Stimulated activated CD4-positive, alpha-beta T cell treated with anti-CD3 and anti-CD28 coated beads, Interleukin-4, amount 100 ng/mL, for 4 hours (primary cell): Measurements from ENCODE around the gene CROT.
A peak's percentile ranks its signal among the peaks of the same experiment; 100 is the strongest.

Source experiments
- DNase-seq, 2 experiments: peaks; one replicate each; pipeline ENCODE4 v3.0.0-alpha.2; 2020

CROT gene

DNA sequence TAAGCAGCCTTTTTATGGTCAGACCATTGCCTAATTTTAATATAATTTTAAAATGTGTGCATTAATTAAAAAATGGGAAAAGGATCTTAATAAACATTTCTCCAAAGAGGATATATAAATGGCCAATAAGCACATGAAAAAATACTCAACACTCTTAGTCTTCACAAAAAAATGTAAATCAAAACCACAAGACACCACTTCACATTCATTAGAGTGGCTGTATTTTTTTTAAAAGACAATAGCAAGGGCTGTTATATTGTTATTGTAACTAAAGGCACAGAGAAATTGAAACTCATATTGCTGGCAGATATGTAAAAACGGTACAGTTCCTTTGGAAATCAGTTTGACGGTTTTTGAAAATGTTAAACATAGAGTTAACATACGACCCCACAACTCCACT, 3.2 kb upstream of the CROT start:
- DNase-seq: no peak

DNA sequence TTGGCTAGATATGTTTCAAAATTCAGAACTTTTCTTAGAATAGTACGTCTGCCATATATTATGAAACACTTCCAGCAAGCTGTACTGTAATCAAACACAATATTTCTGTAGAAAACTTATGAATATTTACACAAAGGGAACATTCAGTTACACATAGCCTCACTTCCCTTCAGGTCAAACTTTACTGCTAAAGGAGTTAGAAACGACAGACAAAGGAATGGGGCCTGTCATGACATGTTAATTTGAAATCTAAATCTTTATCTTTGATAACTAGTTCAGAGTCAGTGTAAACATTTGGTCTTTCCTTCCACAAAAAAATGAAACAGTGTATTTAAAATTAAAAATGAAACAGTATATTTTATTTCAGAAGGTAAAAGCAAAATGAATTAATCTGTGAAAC, 1.0 kb upstream of the CROT start:
- DNase-seq: no peak

DNA sequence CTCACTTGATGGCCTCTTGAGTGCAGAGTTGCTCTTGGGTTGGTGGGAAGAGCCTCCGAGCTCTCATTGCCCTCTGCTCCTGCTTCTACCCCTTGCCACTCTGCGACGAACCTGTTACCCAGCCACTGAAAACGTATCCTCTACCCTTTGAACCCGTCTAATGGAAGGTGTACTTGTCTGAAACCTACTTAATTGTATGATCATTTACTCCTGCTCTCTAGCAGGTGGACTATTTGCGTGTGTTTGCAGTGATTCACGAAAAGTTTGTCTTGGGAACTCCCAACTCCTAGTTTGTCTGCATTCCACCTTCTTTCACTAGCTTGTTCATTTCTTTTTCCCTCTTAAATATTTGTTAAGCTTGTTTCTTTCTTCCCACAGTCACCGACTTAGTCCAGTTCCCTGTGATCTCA, 503 bp downstream of the CROT start:
- DNase-seq: no peak

DNA sequence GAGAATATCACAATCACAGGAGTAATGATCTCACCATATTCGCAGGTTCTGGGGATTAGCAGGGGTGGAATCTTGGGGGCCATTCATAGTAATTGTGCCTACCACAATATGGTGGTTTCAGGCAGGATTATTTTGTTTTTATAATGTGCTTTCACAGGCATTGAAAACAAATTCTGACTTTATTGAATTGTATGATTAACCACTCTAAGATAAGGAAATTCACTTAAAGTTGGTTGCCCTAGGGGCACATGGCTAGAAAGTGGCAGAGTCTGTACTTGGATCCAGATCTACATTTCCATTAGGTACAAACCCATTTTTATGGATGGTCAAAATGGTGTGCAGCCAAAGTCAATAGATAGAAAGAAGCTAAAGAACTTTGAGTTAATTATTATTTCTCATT, 1.7 kb downstream of the CROT start:
- no peak for DNase-seq

DNA sequence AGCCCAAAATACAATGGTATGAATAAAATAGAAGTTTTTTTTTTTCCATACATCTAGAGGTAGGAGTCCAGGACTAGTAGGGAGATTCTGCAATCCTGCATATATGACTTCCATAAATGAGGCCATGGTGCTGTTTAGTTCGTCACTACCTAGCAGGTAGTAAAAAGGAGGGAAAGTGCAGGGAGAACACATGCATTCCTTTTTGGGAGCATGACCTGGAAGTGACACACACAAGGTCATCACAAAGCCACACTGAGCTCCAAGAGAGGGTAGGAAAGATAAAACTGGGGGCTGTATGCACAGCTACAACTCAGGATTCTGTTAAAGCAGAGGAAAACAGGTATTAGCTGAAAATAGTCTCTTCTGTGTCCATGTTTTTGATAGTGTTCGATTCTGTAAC, 2.2 kb downstream of the CROT start:
- DNase-seq: no peak

DNA sequence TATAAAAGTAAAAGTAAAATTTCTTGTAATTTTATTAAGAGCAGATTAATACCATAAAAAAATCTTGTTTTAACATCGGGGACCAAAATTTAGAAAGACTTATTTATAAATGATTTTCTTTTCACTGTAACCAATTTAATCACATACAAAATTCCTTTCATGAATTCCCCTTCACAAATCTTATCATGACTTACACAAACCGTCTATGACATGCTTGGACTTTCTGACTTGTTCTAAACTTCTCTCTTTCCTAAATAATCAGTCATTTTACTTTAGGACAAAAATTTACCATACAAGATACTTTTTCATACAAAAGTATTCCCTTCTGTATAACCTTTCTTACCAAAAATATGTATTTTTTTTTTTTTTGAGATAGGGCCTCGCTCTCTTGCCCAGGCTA, 9.3 kb downstream of the CROT start:
- DNase-seq: no peak

DNA sequence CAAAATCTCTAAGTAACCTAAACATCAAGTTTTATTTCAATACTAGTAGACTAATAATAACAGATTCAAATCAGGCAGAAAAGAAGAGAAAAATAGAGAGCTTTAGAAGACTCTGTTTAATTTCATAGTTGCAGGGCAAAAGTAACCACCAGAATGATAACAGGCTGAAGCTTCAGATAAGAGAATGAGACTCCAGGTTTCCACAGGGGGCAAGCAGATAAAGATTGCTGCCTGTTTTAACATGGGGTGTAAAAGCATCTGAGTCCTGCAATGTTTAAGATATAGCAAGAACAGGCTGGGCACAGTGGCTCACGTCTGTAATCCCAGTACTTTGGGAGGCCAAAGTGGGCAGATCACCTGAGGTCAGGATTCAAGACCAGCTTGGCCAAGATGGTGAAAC, 11.0 kb downstream of the CROT start:
- no peak for DNase-seq

DNA sequence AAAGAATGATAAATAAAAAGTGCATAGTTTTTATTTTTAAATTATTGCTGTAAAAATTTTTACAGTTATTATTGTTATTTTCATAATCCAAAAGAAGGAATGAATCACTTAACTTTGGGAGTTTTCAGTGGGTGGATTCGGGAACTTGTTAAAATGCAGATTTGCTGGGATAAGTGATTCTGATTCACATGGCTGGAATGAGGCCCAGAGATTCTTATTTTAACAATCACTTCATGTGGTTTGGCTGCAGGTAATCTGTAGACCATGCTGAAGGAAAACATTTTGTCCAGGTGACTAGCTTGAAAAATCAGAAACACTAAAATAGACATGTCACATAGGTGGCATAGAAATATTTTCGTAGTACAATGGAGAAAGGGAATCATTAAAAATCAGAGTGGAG, 13.9 kb downstream of the CROT start:
- no peak for DNase-seq

DNA sequence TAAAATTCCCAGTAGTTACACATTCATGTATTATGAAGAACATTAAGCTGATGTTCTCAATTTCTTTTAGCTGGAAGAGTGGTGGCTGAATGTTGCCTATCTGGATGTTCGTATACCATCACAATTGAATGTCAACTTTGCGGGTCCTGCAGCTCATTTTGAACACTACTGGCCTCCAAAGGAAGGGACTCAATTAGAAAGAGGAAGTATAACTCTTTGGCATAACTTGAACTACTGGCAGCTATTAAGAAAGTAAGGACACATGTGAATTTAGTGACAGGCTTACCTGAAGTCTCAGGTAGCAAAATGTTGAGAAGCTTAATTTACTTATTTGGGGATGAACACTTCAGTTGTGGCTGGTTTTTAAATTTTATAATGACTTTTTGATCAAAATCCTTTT, 15.9 kb downstream of the CROT start:
- DNase-seq: no peak

DNA sequence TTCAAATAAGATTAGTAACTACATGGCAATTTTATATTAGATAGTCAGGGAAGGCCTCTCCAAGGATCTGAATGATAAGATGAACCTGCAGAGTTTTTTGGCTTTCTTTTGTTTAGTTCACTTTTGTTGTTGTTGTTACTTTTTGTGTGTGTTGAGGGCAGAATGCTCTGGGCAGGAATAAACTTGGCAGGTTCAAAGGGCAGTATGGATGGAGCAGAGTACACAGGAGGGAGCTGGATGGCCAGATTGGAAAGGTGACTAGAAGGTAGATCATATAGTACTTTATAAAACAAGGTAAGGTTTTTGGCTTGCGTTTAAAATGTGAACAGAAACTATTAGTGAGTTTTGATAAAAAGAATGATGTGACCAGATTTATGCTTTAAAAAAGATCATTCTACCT, 17.9 kb downstream of the CROT start:
- no peak for DNase-seq

DNA sequence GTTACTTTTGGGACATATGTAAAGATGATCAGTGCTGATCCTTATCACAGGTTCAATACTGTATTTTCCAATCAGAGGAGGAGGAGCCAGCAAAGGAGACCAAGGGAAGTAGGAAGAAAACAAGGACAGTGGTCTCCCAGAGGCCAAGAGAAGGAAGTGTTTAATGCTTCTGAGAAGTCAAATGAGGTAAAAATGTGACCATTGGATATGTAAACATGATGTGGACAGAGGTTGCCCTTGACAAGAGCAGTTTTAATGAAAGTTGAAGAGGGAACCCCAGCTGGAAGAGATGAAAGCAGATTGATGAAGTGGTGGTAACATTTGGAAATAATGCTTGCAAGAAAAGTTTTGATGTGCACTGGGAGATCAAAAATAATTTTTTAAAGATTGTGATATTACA, 18.8 kb downstream of the CROT start:
- DNase-seq: no peak

DNA sequence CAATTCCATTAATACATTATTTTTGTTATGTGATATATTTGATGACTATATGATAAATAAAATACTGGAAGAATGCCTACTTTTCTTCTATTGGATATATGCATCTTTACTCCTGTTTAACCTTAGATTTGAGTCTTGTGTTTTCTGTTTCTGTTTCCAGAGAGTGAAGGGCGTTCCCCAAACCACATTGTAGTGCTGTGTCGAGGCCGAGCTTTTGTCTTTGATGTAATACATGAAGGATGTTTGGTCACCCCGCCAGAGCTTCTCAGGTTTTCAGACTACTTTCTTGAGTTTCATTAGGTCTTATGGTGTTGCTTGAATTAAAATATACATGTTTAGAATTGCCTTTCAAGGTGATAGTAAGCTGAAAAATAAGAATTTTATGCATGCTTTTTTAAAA, 23.8 kb downstream of the CROT start:
- peak in 1 of 2 experiments; percentile 2 for DNase-seq

DNA sequence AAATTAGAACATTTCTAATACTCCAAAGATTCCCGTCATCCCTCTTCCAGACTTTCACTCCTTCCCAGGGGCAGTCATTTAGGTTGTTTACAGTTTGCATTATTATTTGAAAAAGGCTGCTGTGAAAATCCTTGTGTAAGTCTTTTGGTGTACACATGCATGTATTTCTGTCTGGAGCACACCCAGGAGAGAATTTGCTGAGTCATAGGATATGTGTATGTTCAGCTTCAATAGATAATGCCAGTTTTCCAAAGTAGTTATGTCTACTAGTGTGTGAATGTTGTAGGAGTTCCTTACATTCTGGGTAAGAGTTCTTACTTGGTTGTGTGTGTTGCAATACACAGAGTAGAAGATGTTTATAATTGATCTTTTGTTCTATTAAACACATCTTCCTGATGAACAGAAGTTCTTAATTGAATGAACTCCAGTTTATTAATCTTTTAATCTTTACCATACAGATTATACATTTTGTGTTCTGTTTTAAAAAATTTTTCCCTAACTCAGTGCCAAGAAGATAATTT, 25.3 kb downstream of the CROT start:
- no peak for DNase-seq

DNA sequence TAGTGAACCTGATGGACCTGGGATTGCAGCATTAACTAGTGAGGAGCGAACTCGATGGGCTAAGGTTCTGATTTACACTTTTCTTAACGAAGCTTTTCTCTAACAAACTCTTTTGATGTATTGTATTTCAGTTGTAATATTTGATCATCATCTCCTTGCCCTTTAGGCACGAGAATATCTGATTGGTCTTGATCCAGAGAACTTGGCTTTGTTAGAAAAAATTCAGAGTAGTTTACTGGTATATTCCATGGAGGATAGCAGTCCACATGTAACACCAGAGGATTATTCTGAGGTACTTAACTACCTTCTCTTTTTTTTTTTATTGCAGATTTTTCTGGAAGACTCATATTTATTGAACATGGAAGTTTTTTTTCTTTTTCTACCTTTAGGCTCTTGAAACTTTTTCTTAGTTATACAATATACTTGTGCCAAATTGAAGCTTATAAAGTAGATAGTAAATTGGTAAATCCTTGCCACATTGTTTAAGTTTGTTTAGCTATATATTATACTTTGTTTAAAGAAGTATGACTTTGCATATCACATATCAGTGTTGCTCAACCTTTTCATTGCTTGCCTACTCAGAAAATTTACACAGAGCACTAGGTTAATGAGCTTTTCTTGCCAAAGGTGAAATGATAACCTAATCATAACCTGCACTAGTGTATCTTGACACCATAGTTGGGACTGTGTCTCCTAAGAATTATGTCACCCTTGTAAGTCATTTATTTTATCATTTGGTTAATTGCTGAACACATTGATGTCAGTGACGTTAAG, 30.4 kb downstream of the CROT start:
- no peak for DNase-seq

DNA sequence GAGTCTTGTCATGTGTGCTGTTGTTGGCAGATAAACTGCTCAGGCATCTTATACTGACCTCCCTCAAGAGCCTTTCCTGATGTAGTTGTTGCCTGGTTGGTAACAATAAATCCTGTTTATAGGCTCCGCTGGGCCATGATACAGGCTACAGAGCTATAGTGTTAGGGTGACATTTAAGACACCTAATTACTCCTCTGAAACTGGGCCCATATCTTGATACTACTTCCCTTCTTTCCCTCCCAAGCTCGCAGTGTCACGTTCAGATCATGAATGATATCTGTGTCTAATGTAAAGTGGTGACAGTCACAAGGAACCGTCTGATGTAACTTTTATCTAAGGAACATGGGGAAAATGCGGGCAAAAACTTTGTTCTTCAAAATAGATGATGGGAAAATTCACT, 35.4 kb downstream of the CROT start:
- no peak for DNase-seq

DNA sequence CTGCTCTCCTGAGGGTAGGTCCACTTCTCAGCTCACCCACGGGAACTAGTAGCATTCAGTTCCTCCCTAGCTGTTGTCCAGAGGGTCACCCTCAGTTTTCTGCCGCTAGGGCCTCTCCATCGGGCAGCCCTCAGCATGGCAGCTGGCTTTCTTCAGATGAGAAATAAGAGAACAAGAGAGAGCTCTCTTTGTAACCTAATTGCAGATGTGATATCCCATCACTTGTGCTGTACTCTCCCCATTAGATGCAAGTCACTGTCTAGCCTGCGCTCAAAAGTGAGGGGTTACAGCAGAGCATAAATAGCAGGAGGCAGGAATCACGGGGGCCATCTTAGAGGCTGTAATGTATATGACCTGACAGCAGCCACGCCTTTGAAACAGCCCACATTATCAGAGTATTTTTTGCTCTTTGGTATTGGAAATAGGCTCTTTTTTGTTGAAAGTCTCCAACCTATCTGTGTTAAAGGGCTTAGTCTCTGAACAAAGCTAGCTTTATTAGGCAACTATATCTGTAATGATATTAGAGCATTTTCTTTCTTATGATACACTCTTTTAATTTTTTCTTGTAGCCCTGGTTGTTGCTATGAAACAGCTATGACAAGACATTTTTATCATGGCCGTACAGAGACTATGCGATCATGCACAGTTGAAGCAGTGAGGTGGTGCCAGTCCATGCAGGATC, 45.7 kb downstream of the CROT start:
- no peak for DNase-seq

DNA sequence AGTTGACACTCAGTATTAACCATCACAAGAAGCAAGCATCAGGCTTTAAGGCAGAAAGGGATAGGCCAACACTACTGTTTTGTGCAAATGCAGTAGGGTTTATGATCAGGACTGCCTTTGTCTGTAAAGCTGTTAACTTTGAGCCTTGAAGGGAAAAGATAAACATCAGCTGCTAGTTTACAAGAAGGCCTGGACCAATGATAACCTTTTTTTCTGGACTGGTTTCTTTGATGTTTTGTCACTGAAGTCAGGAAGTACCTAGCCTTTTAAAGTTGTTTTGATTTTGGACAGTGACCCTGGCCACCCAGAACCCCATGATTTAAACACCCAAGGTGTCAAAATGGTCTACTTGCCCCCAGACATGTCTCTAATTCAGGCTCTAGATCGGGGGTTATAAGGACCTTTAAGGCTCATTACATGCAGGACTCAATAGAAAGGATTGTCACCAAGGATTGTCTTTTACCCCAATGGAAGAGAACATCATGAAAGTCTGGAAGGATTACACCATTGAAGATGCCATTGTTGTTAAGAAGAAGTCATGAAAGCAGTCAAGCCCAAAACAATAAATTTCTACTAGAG, 50.1 kb downstream of the CROT start:
- DNase-seq: no peak

DNA sequence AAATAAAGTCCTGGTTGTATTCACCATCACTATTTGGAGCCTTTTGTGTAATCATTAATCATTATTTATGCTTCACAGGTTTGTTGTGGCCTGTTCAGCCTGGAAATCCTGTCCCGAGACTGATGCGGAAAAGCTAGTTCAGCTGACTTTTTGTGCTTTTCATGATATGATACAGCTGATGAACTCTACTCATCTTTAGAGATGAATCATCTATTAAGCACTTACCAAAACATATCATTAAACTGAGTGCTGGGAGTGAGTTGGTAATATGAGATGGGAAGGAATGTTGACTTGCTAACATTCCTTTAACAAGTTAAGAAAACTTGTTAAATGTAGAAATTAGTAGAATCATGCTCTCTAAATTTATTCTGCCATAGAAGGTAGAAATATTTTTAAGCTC, 53.0 kb downstream of the CROT start:
- no peak for DNase-seq

DNA sequence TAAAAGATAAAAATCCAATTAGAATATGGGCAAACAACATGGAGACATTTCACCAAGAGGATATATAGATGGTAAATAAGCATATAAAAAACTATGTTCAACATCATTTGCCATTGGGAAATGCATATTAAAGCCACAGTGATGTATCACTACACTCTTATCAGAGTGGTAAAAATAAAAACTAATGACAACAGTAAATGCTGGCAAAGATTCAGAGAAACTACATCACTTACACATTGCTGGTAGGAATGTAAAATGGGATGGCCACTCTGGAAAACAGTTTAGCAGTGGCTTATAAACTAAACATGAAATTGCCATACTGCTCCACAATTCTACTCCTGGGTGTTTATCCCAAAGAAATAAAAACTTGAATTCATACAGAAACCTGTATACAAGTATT, 59.2 kb downstream of the CROT start:
- no peak for DNase-seq

DNA sequence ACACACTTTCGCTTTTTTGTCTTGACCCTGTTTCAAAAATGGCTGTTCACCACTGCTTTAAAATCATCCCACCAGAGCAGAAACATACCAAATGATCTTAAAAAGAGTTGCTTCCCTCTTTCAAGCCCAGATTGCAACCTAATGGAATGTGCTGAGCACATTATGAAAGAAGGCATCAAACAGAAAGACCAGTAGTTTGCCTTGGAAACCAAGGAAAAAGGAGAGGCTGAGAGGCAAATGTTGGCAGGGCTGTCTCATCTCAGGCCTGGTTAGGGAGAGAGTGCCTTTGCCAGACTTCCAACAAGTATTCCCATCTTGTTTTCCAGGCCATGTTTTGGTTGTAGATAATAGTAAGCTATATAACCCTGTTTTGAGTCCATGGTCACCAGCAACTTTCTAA, 65.7 kb downstream of the CROT start:
- DNase-seq: no peak

DNA sequence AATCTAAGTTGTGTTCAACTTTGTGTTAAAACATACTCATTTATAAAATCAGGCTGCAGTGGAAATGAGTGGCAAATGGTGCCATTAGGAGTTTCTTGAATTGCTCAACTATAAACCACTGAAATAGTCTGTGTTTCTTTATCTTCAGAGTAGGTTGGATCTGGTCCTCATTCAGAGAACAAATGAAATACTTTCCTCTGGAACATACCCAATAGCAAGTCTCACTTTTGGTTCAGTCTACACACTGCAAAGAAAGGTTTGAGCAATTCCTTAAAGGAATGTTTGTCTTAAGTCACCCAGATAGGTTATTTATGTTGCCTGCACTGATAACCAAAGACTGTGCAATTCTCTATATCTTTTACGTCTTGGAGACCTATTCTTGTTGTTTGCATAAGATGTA, 67.6 kb downstream of the CROT start:
- DNase-seq: no peak

DNA sequence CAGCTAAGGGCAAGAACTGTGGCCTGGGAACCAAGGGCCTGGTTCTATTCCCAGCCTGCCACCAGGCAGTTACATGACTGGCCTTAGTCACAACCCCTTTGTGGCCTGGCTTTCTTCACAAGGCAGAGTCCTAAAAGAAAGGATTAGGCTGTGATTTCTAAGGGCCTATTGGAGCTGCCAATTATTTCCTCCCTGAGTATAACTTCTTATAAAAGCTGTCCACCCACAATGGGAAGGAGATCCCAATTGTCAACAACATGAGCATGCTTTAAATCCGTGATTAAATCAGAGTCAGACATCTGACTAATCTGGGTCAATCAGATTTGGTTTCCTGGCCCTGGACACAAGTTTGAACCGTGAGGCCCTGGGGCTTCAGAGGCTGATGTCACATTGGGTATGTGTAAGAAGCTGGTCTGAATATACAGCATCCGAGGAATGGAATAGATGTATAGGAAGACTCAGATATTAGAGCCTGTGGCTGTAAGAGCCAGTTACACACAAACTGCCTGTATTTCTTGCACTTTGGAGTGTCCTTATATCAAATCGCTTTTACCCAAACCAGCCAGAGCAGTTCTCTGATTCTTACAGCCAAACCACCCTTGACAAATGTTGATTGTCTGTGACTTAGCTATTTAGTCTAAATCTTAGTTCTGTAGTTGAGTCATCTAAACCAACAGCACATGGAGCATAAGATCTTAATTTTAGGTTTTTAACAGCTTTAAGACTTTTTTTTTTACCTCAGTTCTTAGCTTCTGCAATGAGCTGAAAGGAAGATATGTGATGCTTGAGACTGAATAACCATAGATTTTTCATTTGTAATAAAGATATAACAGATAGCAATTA, 68.7 kb downstream of the CROT start:
- no peak for DNase-seq

DNA sequence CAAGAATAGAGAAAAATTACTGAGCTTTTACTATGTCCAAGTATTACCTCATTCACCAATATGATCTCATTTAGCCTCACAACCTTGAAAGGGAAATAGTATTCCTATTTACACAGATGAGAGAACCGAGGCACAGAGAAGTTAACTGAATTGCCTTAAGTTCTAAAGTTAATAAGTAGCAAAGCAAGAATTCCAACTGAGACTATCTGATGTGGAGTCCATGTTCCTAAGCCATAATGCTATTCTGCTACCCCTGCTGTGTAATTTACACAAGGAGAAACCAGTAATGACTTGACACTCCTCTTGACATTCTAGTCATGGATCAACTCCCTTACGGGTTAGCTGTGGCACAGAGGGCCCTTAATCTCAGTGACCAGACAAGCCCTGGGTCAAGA, 69.3 kb downstream of the CROT start:
- DNase-seq: no peak
